OCI-LY1 (cell line): ENCODE data around the gene RHBDD3.

Experiments
- EZH2 ChIP-seq: fragments of 200-600 bp; sonication (generic), shearing (Covaris generic); IDR thresholded peaks from 2 replicates; pipeline ENCODE4 v1.8.0; 2017; ENCODE audit warnings: borderline replicate concordance, mixed run types, mild to moderate bottlenecking, antibody characterized with exemption, low read length, moderate library complexity, mixed read lengths
- TF ChIP-seq, protein P1 (sequence below): fragments of 200-600 bp; sonication (generic), shearing (Covaris generic); IDR thresholded peaks from 2 replicates; pipeline ENCODE4 v1.5.1; 2017; ENCODE audit warnings: mild to moderate bottlenecking, antibody characterized with exemption, low read length, moderate library complexity, mixed read lengths

DNA sequence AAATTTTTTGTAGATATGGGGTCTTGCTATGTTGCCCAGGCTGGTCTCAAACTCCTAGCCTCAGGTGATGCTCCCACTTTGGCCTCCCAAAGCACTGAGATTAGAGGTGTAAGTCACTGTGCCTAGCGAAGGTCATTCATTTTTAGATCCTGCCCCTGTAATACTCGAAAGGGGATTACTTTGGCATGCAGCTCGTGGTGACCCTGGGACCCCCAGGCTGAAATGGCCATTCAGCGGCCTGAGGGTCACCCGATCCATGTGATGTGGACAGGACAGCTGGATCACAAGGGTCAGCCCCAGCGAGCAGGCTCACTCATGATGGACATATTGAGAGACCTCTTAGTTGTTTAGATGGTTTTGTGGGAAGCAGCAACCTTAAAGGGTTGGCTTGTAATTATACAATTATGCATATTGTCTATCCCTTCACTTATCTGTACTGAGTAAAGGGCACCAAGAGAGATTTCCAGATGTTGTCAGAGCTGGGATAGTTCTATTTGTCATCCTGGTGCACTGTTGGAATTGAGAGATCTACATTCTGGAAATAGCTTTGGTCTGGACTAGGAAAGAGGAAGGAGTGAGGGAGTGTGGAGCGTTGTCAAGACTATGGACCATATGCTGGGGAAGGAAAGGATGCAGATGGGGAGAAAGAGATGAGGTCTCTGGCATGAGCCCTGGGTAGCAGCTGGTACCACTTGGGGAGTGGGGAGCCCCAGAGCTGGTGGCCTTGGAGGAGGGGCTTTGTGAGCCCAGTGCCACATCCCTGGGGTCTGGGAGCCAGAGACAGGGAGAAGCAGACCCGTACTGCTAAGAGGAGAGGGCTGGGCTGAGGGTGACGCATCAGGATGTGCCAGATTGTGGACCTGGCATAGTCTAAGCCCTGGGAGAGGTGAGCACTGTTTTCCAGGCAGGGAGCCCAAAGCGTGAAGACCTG lies 15.5 kb downstream of the RHBDD3 start:
- no peak for TF ChIP-seq EZH2
- TF ChIP-seq, protein P1, sequence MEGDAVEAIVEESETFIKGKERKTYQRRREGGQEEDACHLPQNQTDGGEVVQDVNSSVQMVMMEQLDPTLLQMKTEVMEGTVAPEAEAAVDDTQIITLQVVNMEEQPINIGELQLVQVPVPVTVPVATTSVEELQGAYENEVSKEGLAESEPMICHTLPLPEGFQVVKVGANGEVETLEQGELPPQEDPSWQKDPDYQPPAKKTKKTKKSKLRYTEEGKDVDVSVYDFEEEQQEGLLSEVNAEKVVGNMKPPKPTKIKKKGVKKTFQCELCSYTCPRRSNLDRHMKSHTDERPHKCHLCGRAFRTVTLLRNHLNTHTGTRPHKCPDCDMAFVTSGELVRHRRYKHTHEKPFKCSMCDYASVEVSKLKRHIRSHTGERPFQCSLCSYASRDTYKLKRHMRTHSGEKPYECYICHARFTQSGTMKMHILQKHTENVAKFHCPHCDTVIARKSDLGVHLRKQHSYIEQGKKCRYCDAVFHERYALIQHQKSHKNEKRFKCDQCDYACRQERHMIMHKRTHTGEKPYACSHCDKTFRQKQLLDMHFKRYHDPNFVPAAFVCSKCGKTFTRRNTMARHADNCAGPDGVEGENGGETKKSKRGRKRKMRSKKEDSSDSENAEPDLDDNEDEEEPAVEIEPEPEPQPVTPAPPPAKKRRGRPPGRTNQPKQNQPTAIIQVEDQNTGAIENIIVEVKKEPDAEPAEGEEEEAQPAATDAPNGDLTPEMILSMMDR = no peak
